ENCODE measurements around the gene SLC24A3.

GRCh38 chr20:19668418-19668817 is 456.0 kb downstream of the SLC24A3 start:
- no peak for TF ChIP-seq ETS1 (IDR thresholded peaks at IDR 0.05)
- TF ChIP-seq, protein P1, sequence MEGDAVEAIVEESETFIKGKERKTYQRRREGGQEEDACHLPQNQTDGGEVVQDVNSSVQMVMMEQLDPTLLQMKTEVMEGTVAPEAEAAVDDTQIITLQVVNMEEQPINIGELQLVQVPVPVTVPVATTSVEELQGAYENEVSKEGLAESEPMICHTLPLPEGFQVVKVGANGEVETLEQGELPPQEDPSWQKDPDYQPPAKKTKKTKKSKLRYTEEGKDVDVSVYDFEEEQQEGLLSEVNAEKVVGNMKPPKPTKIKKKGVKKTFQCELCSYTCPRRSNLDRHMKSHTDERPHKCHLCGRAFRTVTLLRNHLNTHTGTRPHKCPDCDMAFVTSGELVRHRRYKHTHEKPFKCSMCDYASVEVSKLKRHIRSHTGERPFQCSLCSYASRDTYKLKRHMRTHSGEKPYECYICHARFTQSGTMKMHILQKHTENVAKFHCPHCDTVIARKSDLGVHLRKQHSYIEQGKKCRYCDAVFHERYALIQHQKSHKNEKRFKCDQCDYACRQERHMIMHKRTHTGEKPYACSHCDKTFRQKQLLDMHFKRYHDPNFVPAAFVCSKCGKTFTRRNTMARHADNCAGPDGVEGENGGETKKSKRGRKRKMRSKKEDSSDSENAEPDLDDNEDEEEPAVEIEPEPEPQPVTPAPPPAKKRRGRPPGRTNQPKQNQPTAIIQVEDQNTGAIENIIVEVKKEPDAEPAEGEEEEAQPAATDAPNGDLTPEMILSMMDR (conservative IDR thresholded peaks at IDR 0.05; ENCODE audit: low read depth in 2 of 2) = no peak
- no peak for TF ChIP-seq REST (IDR thresholded peaks at IDR 0.05; ENCODE audit: unreplicated experiment)
- TF ChIP-seq POLR2AphosphoS5 (IDR thresholded peaks at IDR 0.05; ENCODE audit: low read depth) = no peak
- TF ChIP-seq EZH2 (IDR thresholded peaks at IDR 0.05; ENCODE audit: low read depth, unreplicated experiment) = no peak
- no peak for TF ChIP-seq EZH2phosphoT487 (IDR thresholded peaks at IDR 0.05; ENCODE audit: unreplicated experiment)
- no peak for TF ChIP-seq JUNB (IDR thresholded peaks at IDR 0.05; ENCODE audit: unreplicated experiment)
- TF ChIP-seq NANOG (IDR thresholded peaks at IDR 0.05; ENCODE audit: borderline replicate concordance) = no peak
- no peak for TF ChIP-seq CREB1 (CRISPR knock-in tag; IDR thresholded peaks at IDR 0.05; ENCODE audit: low read depth)
- TF ChIP-seq ZNF114 (CRISPR knock-in tag; IDR thresholded peaks at IDR 0.05) = no peak
- TF ChIP-seq ZNF331 (CRISPR knock-in tag; IDR thresholded peaks at IDR 0.05; ENCODE audit: low read depth) = no peak
